DOHH2 (cell line): ENCODE results near the gene SEL1L3.

Source experiments
- H3F3A ChIP-seq: fragments of 200-600 bp; sonication (generic), shearing (Covaris generic); 2 replicates; pipeline ENCODE4 v1.6.0; 2016; ENCODE audit warnings: antibody characterized with exemption, mild to moderate bottlenecking; ENCODE audit not compliant: control insufficient read depth, insufficient read depth
- H3K27ac ChIP-seq: fragments of 200-600 bp; sonication (generic); 2 replicates; pipeline ENCODE4 v1.5.1; 2014; ENCODE audit warnings: low read depth, mild to moderate bottlenecking, low read length, moderate library complexity
- H3K27me3 ChIP-seq: fragments of 200-600 bp; sonication (generic); 2 replicates; pipeline ENCODE4 v1.6.1; 2014; ENCODE audit warnings: mild to moderate bottlenecking, low read length, mixed read lengths; ENCODE audit not compliant: control insufficient read depth
- H3K36me3 ChIP-seq: fragments of 200-600 bp; sonication (generic); 2 replicates; pipeline ENCODE4 v1.6.1; 2014; ENCODE audit warnings: mild to moderate bottlenecking, low read length, moderate library complexity, mixed read lengths; ENCODE audit not compliant: control insufficient read depth
- H3K4me1 ChIP-seq: fragments of 200-600 bp; sonication (generic); 2 replicates; pipeline ENCODE4 v1.6.1; 2014; ENCODE audit warnings: mild to moderate bottlenecking, low read length, mixed read lengths; ENCODE audit not compliant: control insufficient read depth
- H3K4me2 ChIP-seq: fragments of 200-600 bp; sonication (generic); 2 replicates; pipeline ENCODE4 v1.6.0; 2014; ENCODE audit warnings: mild to moderate bottlenecking, low read length, moderate library complexity
- H3K4me3 ChIP-seq: fragments of 200-600 bp; sonication (generic); 2 replicates; pipeline ENCODE4 v1.5.1; 2014; ENCODE audit warnings: mild to moderate bottlenecking, low read length, mixed read lengths
- H3K79me2 ChIP-seq: fragments of 200-600 bp; sonication (generic); 2 replicates; pipeline ENCODE4 v1.6.1; 2014; ENCODE audit warnings: mild to moderate bottlenecking, low read length, mixed read lengths; ENCODE audit not compliant: control insufficient read depth
- H3K9me2 ChIP-seq: fragments of 200-600 bp; sonication (generic); replicated peaks from 2 replicates; pipeline ENCODE4 v1.6.1; 2014; ENCODE audit warnings: mild to moderate bottlenecking, low read length, mixed read lengths; ENCODE audit not compliant: control insufficient read depth
- H3K9me3 ChIP-seq: fragments of 200-600 bp; sonication (generic); 2 replicates; pipeline ENCODE4 v1.6.1; 2014; ENCODE audit warnings: antibody characterized with exemption, low read length, mixed read lengths; ENCODE audit not compliant: control insufficient read depth, insufficient read depth
- H4K20me1 ChIP-seq: fragments of 200-600 bp; sonication (generic); 2 replicates; pipeline ENCODE4 v1.6.0; 2014; ENCODE audit warnings: low read depth, mild to moderate bottlenecking, antibody characterized with exemption, low read length, moderate library complexity; ENCODE audit not compliant: control insufficient read depth, insufficient read depth
- EZH2phosphoT487 ChIP-seq: fragments of 200-600 bp; sonication (generic); IDR thresholded peaks from 2 replicates; pipeline ENCODE4 v1.6.1; 2017; ENCODE audit warnings: borderline replicate concordance, mild to moderate bottlenecking, antibody characterized with exemption, low read length, moderate library complexity, mixed read lengths
- TF ChIP-seq, protein P1 (sequence below): fragments of 200-600 bp; sonication (generic); IDR thresholded peaks from one replicate; pipeline ENCODE4 v1.5.1; 2014; ENCODE audit warnings: antibody characterized with exemption, mild to moderate bottlenecking, low read depth, low read length; ENCODE audit not compliant: poor library complexity, severe bottlenecking

The SEL1L3 gene

DNA sequence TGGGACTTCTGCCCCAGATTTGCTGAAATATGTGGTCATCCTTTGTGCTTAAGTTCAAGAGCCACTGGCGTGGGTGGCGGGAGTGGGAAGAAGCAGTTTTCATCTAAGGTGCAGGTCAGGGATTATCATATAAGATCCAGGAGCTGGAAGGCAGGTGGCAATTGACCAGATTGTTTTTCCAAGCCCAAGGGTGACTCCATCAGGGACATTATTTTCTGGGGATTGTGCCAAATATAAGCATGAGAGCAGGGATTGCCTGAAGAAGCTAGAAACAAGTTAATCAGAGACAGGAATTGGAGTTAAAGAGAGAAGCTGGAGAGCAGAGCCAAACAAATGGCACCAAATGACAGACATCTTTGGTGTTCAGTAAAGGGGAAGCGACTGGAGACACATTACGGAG lies 19.4 kb upstream of the SEL1L3 start:
- Histone ChIP-seq H3K36me3 (no peaks in the 10 kb centered on the region; the same call in 1 of the 2 replicates), H3K4me3 (no peak overlapping the region), H3K27me3 (no peaks in the 10 kb centered on the region), H3K9me3 (no peaks in the 10 kb centered on the region), H3K27ac (peak overlapping the region; percentile 98; the same call in 1 of the 2 replicates), H3K4me1 (peaks cover 84% of the 10 kb centered on the region), H3K4me2 (no peak overlapping the region), H3K79me2 (peaks cover 6% of the 10 kb centered on the region; the same call in 1 of the 2 replicates), H3K9me2 (no peaks in the 10 kb centered on the region), H3F3A (peaks cover 36% of the 10 kb centered on the region), H4K20me1 (no peaks in the 10 kb centered on the region)
- TF ChIP-seq, protein P1, sequence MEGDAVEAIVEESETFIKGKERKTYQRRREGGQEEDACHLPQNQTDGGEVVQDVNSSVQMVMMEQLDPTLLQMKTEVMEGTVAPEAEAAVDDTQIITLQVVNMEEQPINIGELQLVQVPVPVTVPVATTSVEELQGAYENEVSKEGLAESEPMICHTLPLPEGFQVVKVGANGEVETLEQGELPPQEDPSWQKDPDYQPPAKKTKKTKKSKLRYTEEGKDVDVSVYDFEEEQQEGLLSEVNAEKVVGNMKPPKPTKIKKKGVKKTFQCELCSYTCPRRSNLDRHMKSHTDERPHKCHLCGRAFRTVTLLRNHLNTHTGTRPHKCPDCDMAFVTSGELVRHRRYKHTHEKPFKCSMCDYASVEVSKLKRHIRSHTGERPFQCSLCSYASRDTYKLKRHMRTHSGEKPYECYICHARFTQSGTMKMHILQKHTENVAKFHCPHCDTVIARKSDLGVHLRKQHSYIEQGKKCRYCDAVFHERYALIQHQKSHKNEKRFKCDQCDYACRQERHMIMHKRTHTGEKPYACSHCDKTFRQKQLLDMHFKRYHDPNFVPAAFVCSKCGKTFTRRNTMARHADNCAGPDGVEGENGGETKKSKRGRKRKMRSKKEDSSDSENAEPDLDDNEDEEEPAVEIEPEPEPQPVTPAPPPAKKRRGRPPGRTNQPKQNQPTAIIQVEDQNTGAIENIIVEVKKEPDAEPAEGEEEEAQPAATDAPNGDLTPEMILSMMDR: no peak
- TF ChIP-seq EZH2phosphoT487: no peak

DNA sequence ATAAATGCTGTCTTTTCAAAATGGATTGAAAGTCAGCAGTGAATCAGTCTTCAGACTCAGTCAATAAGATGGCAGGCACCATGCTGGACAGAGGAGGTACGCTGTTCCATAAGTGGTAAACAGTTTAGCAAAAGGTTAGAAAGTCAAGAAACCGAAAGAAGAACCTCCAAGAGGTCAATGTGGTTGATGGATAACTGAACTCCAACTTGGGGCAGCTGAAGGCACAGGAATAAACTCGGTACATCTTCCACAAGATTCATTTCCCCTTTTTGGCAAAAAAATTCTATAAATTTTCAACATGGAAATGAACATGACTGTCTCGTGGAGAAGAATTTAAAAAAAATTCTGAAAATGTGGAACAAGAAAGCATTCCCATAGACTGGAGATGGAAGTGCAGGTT lies 18.4 kb upstream of the SEL1L3 start:
- no peaks in the 10 kb centered on the region for H3K9me2 ChIP-seq
- H3K4me2 ChIP-seq: peak overlapping the region; percentile 69
- TF ChIP-seq EZH2phosphoT487: no peak
- TF ChIP-seq, protein P1: no peak
- H3K27ac ChIP-seq: peak overlapping the region; percentile 98
- H3K36me3 ChIP-seq: peaks cover 7% of the 10 kb centered on the region
- no peaks in the 10 kb centered on the region for H3K27me3 ChIP-seq
- peak overlapping the region; percentile 53 for H3K4me3 ChIP-seq
- peaks cover 47% of the 10 kb centered on the region for H3F3A ChIP-seq
- no peaks in the 10 kb centered on the region for H4K20me1 ChIP-seq
- no peaks in the 10 kb centered on the region for H3K9me3 ChIP-seq
- peaks cover 6% of the 10 kb centered on the region; the same call in 1 of the 2 replicates for H3K79me2 ChIP-seq
- H3K4me1 ChIP-seq: peaks cover 95% of the 10 kb centered on the region

DNA sequence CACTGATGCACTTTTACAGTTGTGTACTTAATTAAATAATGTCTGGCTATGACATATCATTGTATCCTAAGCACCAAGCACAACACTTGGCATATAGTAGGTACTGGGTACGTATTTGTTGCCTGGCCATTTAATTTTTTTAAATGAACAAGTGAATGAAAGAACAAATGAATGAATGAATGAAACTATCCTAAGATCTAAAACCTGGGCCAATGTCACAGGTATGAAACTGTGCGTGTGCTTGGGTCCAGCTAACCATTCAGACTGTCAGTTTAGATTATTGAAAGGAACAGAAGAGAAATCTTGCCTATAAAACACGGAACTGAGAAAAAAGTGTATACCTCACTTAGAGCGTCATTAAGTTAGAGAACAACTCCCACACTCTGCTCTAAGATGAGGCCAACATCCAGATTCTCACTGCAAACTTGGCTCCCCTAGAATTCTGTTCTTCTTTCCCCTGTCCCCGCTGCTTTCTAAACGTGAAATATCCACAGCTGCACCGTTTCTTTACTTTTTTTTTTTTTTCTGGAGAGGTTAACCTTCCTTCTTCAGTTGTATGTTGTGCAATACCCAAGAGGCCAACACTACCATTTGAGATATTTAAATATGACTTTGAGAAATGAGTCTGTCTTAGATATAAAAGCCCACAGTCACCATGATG lies 17.3 kb upstream of the SEL1L3 start:
- Histone ChIP-seq H3K36me3 (peaks cover 7% of the 10 kb centered on the region), H4K20me1 (no peaks in the 10 kb centered on the region), H3K4me3 (peak overlapping the region; percentile 53), H3F3A (peaks cover 56% of the 10 kb centered on the region), H3K27me3 (no peaks in the 10 kb centered on the region), H3K27ac (peak overlapping the region; percentile 98), H3K9me3 (no peaks in the 10 kb centered on the region), H3K79me2 (peaks cover 6% of the 10 kb centered on the region; the same call in 1 of the 2 replicates), H3K4me2 (peak overlapping the region; percentile 69), H3K4me1 (peaks cover 100% of the 10 kb centered on the region), H3K9me2 (no peaks in the 10 kb centered on the region)
- TF ChIP-seq, protein P1: no peak
- TF ChIP-seq EZH2phosphoT487: no peak
